A673 (cell line): Measurements from ENCODE around the gene KCNH3. TPM values are rescaled to one million over a fixed set of nuclear protein-coding genes. Genes with fewer than 3 reads are reported as not detected.

Source experiments
- BruUV-seq: library from RNA; stranded (reverse); fragments of 400-500 nt; replicated peaks from 2 replicates; lab custom pipeline; 2021; lab: Mats Ljungman, UMichigan
- CTCF ChIA-PET: fragments of 300-600 bp; sonication (Branson Sonifier 250); formaldehyde crosslinking; loops from one replicate; lab custom pipeline; 2022; ENCODE audit warnings: antibody characterized with exemption; lab: Charles Lee
- POLR2A ChIA-PET: fragments of 300-600 bp; sonication (Branson Sonifier 250); formaldehyde crosslinking; loops from one replicate; lab custom pipeline; 2022; ENCODE audit warnings: antibody characterized with exemption; ENCODE audit not compliant: low non-redundant PET; lab: Charles Lee
- DNase-seq: peaks from one replicate; pipeline ENCODE4 v3.0.0-alpha.2; 2015; ENCODE audit warnings: low spot score
- H3K27ac ChIP-seq: fragments of 200-600 bp; sonication (generic); 2 replicates; pipeline ENCODE4 v1.5.1; 2016; ENCODE audit warnings: mixed run types, low read depth, mild to moderate bottlenecking, mixed read lengths, antibody characterized with exemption, low read length; ENCODE audit not compliant: poor library complexity, severe bottlenecking
- H3K27me3 ChIP-seq: fragments of 200-600 bp; sonication (generic); replicated peaks from 2 replicates; pipeline ENCODE4 v1.6.1; 2017; ENCODE audit warnings: mixed run types, low read depth, mild to moderate bottlenecking, mixed read lengths, antibody characterized with exemption, low read length; ENCODE audit not compliant: insufficient read depth, poor library complexity
- H3K36me3 ChIP-seq: fragments of 200-600 bp; sonication (generic); 2 replicates; pipeline ENCODE4 v1.6.1; 2016; ENCODE audit warnings: mixed run types, mild to moderate bottlenecking, mixed read lengths, antibody characterized with exemption, low read length; ENCODE audit not compliant: insufficient read depth, poor library complexity, severe bottlenecking
- H3K4me1 ChIP-seq: fragments of 200-600 bp; sonication (generic); 2 replicates; pipeline ENCODE4 v1.6.1; 2017; ENCODE audit warnings: mixed run types, mild to moderate bottlenecking, mixed read lengths, antibody characterized with exemption, low read length; ENCODE audit not compliant: insufficient read depth, poor library complexity, severe bottlenecking
- H3K4me3 ChIP-seq: fragments of 200-600 bp; sonication (generic); 2 replicates; pipeline ENCODE4 v1.5.1; 2016; ENCODE audit warnings: low read depth, mixed run types, mild to moderate bottlenecking, mixed read lengths, low read length; ENCODE audit not compliant: poor library complexity, severe bottlenecking
- H3K9me3 ChIP-seq: fragments of 200-600 bp; sonication (generic); 2 replicates; pipeline ENCODE4 v1.6.1; 2016; ENCODE audit warnings: mixed run types, low read depth, mild to moderate bottlenecking, mixed read lengths, antibody characterized with exemption, low read length; ENCODE audit not compliant: poor library complexity, severe bottlenecking
- EZH2 ChIP-seq: fragments of 200-600 bp; sonication (generic); IDR thresholded peaks from 2 replicates; pipeline ENCODE4 v1.6.1; 2017; ENCODE audit warnings: borderline replicate concordance, low read depth, mild to moderate bottlenecking, mixed read lengths, antibody characterized with exemption, low read length; ENCODE audit not compliant: poor library complexity, severe bottlenecking
- intact Hi-C: fragments of 100-400 bp; cut with micrococcal nuclease; formaldehyde crosslinking; loops from one replicate; pipeline ENCODE4 v1.10.0; 2022; ENCODE audit not compliant: unreplicated experiment
- total RNA-seq: library from RNA; stranded (reverse); gene quantifications from 2 replicates; pipeline ENCODE4 v1.2.3, GENCODE V29; 2021
- TF ChIP-seq, protein P1 (sequence below): fragments of 300-800, 200-600 bp; sonication (generic); conservative IDR thresholded peaks from 2 replicates; pipeline ENCODE4 v1.5.1; 2017; ENCODE audit warnings: low read depth, mild to moderate bottlenecking, antibody characterized with exemption, low read length, moderate library complexity, mixed read lengths

The KCNH3 gene
- total RNA-seq, 1 experiment from 2014 or later, result 4.0 TPM

DNA sequence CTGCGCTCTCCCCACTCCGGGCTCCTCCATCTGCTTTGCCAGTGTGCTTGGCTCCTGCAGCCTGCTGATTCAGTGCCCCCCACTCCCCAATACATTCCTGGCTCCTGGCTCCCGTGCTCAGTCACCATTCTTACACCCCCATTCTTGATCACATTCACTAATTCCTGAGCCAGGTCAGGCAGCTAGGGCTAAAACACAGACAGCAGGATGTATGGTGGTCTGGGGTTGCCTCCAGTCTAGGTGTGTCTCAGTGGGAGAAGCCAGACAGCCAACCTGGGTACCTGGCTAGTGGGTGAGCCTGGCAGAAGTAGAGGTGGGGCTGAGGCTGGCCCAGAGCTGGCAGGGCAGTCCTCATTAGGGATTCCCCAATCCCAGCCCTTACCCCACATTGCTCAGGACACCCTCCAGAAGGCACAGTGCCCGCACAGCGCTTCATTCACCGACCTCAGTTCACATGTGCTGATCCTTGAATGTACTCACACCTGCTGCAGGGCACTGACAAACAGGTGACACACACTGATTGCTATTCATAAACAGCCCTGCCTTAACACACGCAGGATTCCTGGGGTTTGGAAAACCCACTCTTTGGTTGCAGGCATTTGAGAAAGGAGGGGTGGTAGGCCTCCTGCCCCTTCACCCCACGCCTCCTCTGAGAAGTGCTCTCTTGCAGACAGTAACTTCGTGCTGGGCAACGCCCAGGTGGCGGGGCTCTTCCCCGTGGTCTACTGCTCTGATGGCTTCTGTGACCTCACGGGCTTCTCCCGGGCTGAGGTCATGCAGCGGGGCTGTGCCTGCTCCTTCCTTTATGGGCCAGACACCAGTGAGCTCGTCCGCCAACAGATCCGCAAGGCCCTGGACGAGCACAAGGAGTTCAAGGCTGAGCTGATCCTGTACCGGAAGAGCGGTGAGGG is 1.7 kb downstream of the KCNH3 start:
- DNase-seq, result no peak
- H3K27me3 ChIP-seq, result no peaks in the 10 kb centered on the region
- intact Hi-C loops, result no loop called here
- CTCF ChIA-PET, result no interaction called here
- TF ChIP-seq, protein P1, sequence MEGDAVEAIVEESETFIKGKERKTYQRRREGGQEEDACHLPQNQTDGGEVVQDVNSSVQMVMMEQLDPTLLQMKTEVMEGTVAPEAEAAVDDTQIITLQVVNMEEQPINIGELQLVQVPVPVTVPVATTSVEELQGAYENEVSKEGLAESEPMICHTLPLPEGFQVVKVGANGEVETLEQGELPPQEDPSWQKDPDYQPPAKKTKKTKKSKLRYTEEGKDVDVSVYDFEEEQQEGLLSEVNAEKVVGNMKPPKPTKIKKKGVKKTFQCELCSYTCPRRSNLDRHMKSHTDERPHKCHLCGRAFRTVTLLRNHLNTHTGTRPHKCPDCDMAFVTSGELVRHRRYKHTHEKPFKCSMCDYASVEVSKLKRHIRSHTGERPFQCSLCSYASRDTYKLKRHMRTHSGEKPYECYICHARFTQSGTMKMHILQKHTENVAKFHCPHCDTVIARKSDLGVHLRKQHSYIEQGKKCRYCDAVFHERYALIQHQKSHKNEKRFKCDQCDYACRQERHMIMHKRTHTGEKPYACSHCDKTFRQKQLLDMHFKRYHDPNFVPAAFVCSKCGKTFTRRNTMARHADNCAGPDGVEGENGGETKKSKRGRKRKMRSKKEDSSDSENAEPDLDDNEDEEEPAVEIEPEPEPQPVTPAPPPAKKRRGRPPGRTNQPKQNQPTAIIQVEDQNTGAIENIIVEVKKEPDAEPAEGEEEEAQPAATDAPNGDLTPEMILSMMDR, result no peak
- TF ChIP-seq EZH2, result no peak
- POLR2A ChIA-PET, result no interaction called here
- no TSS peak for BruUV-seq
- no peak overlapping the region for H3K27ac ChIP-seq
- no peaks in the 10 kb centered on the region for H3K36me3 ChIP-seq
- peak overlapping the region; percentile 60 for H3K4me3 ChIP-seq
- H3K4me1 ChIP-seq, result peaks cover 11% of the 10 kb centered on the region
- no peaks in the 10 kb centered on the region for H3K9me3 ChIP-seq

DNA sequence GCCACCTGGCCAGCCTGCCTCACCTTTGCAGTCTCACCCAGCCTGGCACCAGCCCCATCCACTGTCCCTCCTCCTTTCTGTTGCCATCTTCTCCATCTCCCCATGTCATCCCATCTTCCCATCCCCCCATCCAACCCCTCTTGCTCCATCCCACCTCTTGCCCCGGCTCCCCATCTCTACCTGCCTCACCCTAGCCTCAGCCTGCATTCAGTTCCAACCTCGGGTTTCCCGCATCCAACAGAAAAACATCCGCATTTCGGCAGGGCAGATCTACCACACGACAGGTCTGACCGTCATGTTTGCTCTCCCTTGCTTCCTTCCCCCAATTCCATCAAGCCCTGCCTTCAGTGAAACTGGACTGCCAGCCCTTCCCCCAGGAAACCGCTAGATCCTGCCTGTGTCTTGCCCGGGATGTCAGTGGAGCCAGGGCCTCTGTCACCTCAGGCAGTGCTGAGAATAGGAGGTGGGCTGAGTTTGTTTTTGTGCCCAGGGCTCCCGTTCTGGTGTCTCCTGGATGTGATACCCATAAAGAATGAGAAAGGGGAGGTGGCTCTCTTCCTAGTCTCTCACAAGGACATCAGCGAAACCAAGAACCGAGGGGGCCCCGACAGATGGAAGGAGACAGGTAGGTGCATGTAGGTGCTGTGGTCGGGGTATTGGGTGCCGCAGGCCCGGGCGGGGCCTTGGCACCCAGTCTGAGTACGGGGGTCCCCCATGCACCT is 2.5 kb downstream of the KCNH3 start:
- Histone ChIP-seq H3K27me3 (no peaks in the 10 kb centered on the region), H3K36me3 (no peaks in the 10 kb centered on the region), H3K4me1 (peaks cover 11% of the 10 kb centered on the region), H3K9me3 (no peaks in the 10 kb centered on the region), H3K4me3 (no peak overlapping the region), H3K27ac (no peak overlapping the region)
- no peak for TF ChIP-seq EZH2
- TF ChIP-seq, protein P1, result no peak
- no peak for DNase-seq
- intact Hi-C loops, result no loop called here
- no TSS peak for BruUV-seq
- POLR2A ChIA-PET, result no interaction called here
- CTCF ChIA-PET, result no interaction called here

GRCh38 chr12:49541911-49542505 is 3.2 kb downstream of the KCNH3 start:
- no peak for DNase-seq
- Histone ChIP-seq H3K27ac (no peak overlapping the region), H3K27me3 (no peaks in the 10 kb centered on the region), H3K4me3 (no peak overlapping the region), H3K4me1 (peaks cover 11% of the 10 kb centered on the region), H3K9me3 (no peaks in the 10 kb centered on the region), H3K36me3 (no peaks in the 10 kb centered on the region)
- no peak for TF ChIP-seq EZH2
- TF ChIP-seq, protein P1, result no peak
- CTCF ChIA-PET, result no interaction called here
- intact Hi-C loops, result no loop called here
- POLR2A ChIA-PET, result no interaction called here
- no TSS peak for BruUV-seq
